Measurements from ENCODE around the gene TM2D3.
"Not testable (repeated sequence)": the region's sequence is repeated elsewhere in the genome, so short reads cannot be mapped to it uniquely, and the experiment has no call there.

The TM2D3 gene

GRCh38 chr15:101654624-101655337 is 2.6 kb upstream of the TM2D3 start:
- DNase-seq = not testable (repeated sequence)

- no peak for DNase-seq
These were observed 2.0 kb upstream of the TM2D3 start for GRCh38 chr15:101654171-101654570.

GRCh38 chr15:101652786-101653430 is 727 bp upstream of the TM2D3 start:
- DNase-seq = no peak

- DNase-seq = no peak
These were observed 555 bp downstream of the TM2D3 start for GRCh38 chr15:101651554-101652097.

GRCh38 chr15:101650145-101650544 is 2.0 kb downstream of the TM2D3 start:
- DNase-seq = no peak

- DNase-seq = no peak
These were observed 3.8 kb downstream of the TM2D3 start for GRCh38 chr15:101648356-101648755.

GRCh38 chr15:101647251-101647650 is 4.9 kb downstream of the TM2D3 start:
- DNase-seq = no peak

GRCh38 chr15:101646672-101647071 is 5.5 kb downstream of the TM2D3 start:
- no peak for DNase-seq

- no peak for DNase-seq
These were observed 9.8 kb downstream of the TM2D3 start for GRCh38 chr15:101642361-101642760.

GRCh38 chr15:101641894-101642293 is 10.3 kb downstream of the TM2D3 start:
- DNase-seq = no peak

- peak; percentile 34 for DNase-seq
These were observed 10.9 kb downstream of the TM2D3 start for GRCh38 chr15:101641129-101641764.

GRCh38 chr15:101639667-101640066 is 12.5 kb downstream of the TM2D3 start:
- no peak for DNase-seq

GRCh38 chr15:101637919-101638318 is 14.3 kb downstream of the TM2D3 start:
- DNase-seq = no peak

GRCh38 chr15:101637516-101637915 is 14.7 kb downstream of the TM2D3 start:
- no peak for DNase-seq

- DNase-seq = no peak
These were observed 15.1 kb downstream of the TM2D3 start for GRCh38 chr15:101637038-101637437.

GRCh38 chr15:101635944-101636727 is 16.0 kb downstream of the TM2D3 start:
- DNase-seq = no peak

- no peak for DNase-seq
These were observed 18.8 kb downstream of the TM2D3 start for GRCh38 chr15:101633356-101633755.

GRCh38 chr15:101626729-101627128 is 25.5 kb downstream of the TM2D3 start:
- not testable (repeated sequence) for DNase-seq

- no peak for DNase-seq
These were observed 26.2 kb downstream of the TM2D3 start for GRCh38 chr15:101625980-101626379.

- no peak for DNase-seq
These were observed 27.0 kb downstream of the TM2D3 start for GRCh38 chr15:101625184-101625583.

- DNase-seq = no peak
These were observed 28.5 kb downstream of the TM2D3 start for GRCh38 chr15:101623367-101624304.

- DNase-seq = no peak
These were observed 30.2 kb downstream of the TM2D3 start for GRCh38 chr15:101621961-101622360.

All from T1000 (cell line).